Ovary (tissue), 9 donors: Measurements from ENCODE around the gene ROR2. TPM values are rescaled to one million over a fixed set of nuclear protein-coding genes. Genes with fewer than 3 reads are reported as not detected.

ENCODE experiments used
- DNase-seq, 5 donors: peaks; one replicate each; pipeline ENCODE4 v3.0.0-alpha.2; 2019 to 2020
- H3K27ac ChIP-seq, 2 donors: fragments of 200-600 bp; one replicate each; pipeline versions ENCODE4 v1.5.1 to v1.8.0; 2019 to 2022
- H3K27me3 ChIP-seq: fragments of 200-600 bp; one replicate; pipeline ENCODE4 v1.8.0; 2022
- H3K36me3 ChIP-seq: fragments of 200-600 bp; sonication (generic); one replicate; pipeline ENCODE4 v1.5.1; 2019
- H3K4me1 ChIP-seq: one replicate; pipeline ENCODE4 v1.8.1; 2013; ENCODE audit warnings: mild to moderate bottlenecking, moderate library complexity; ENCODE audit not compliant: insufficient read depth
- H3K4me3 ChIP-seq: fragments of 200-600 bp; sonication (generic); one replicate; pipeline ENCODE4 v1.5.1; 2017
- H3K9me3 ChIP-seq, 2 donors: fragments of 200-600 bp in 1 of 2; sonication (generic) in 1 of 2; one replicate each; pipeline versions ENCODE4 v1.5.1 to v1.8.1; 2013 to 2019; ENCODE audit warnings: mild to moderate bottlenecking in 1 of 2, moderate library complexity in 1 of 2
- EP300 ChIP-seq: sonication (generic); formaldehyde crosslinking; IDR thresholded peaks from one replicate; pipeline ENCODE4 v1.6.1; 2017; ENCODE audit warnings: antibody characterized with exemption
- POLR2A ChIP-seq: fragments of 450-650 bp; IDR thresholded peaks from one replicate; pipeline ENCODE4 v1.6.1; 2017; ENCODE audit warnings: antibody characterized with exemption, mild to moderate bottlenecking, moderate library complexity
- WGBS, 3 donors: extraction: QIAGEN DNeasy Blood & Tissue Kit in 1 of 3; methylation state at CpG; one replicate each; pipeline versions ENCODE4 v1.1.5 to v1.1.7; 2013 to 2017; 5-methylcytosine and 5-hydroxymethylcytosine counted together
- intact Hi-C, 4 donors: fragments of 100-400 bp; cut with DNase I; formaldehyde crosslinking; loops; one replicate each; pipeline versions ENCODE4 v1.11.0 to v1.15.1; 2022 to 2023
- polyA plus RNA-seq, 2 donors: library from polyadenylated mRNA; stranded (reverse); fragments of 200-250 nt in 1 of 2; fragments of 350-450 nt in 1 of 2; fragmentation: Illumina TruSeq in 1 of 2; extraction: RNeasy Lipid Tissue Mini Kit (QIAGEN cat#74804) in 1 of 2; gene quantifications; one replicate each; pipeline ENCODE4 v1.2.3, GENCODE V29; 2013 to 2014
- total RNA-seq, 7 donors: library from RNA; depleted of rRNA in 2 of 7; stranded (reverse); fragments of >200 nt in 2 of 7; fragmentation: NEBNext Ultra II Directional in 3 of 7; extraction: Animal tissue kit (Norgen Biotek cat#: 25700) in 3 of 7; gene quantifications; one replicate each; pipeline versions ENCODE4 v1.1.0 to v1.2.4, GENCODE V29; 2016 to 2023
- TF ChIP-seq, protein P1 (sequence below), 3 donors: fragments of 450-650 bp in 2 of 3; fragments of 200-600 bp in 1 of 3; IDR thresholded peaks; one replicate each; pipeline versions ENCODE4 v1.5.1 to v1.8.0; 2016 to 2022; ENCODE audit warnings: antibody characterized with exemption in 3 of 3, mild to moderate bottlenecking in 1 of 3
- donor health status: DM: no; HTN: no; CAD: no; lungs with moderate emphysema.
- donor health status: DM: no; HTN: no; CAD: no.
- donor health status: Bipolar disorder and iron deficiency.
- donor health status: DM: yes; HTN: yes; CAD: no.
- donor health status: DM: no; HTN: no; CAD: no.
- donor health status: DM: yes; HTN: yes; CAD: no.

ROR2 gene
- total and polyA plus RNA-seq, 9 donors = 11.4 to 35.5 (median 27.7) TPM

DNA sequence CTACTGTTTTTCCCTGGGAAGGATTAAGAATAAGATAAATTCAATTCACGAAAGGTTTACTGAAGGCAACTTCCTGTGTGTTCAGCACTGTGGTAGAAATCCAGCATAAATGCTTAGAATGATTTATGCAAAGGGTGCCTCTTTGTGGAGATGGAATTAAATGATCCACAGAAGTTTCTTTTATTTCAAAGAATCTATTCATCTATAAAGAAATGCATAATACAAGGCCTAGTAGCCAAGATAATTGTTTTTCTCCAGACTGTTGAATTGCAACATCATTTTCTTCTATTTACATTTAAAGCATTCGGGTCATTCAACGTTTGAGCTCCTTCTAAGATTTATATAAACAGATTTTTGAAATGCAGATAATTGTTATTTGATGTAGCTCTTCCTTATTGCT is 387.6 kb downstream of the ROR2 start:
- intact Hi-C loops = no loop called here
- no peak for DNase-seq
- H3K36me3 ChIP-seq = no peaks in the 10 kb centered on the region
- WGBS, 3 donors = 22 to 49% (median 32%) methylated on average over 3 of the region's 3 CpGs
- no peaks in the 10 kb centered on the region for H3K9me3 ChIP-seq
- TF ChIP-seq, protein P1, sequence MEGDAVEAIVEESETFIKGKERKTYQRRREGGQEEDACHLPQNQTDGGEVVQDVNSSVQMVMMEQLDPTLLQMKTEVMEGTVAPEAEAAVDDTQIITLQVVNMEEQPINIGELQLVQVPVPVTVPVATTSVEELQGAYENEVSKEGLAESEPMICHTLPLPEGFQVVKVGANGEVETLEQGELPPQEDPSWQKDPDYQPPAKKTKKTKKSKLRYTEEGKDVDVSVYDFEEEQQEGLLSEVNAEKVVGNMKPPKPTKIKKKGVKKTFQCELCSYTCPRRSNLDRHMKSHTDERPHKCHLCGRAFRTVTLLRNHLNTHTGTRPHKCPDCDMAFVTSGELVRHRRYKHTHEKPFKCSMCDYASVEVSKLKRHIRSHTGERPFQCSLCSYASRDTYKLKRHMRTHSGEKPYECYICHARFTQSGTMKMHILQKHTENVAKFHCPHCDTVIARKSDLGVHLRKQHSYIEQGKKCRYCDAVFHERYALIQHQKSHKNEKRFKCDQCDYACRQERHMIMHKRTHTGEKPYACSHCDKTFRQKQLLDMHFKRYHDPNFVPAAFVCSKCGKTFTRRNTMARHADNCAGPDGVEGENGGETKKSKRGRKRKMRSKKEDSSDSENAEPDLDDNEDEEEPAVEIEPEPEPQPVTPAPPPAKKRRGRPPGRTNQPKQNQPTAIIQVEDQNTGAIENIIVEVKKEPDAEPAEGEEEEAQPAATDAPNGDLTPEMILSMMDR (IDR thresholded peaks at IDR 0.05) = no peak
- TF ChIP-seq EP300 (no peak), POLR2A (no peak)
- H3K4me1 ChIP-seq = no peaks in the 10 kb centered on the region
- H3K27ac ChIP-seq = no peak overlapping the region
- H3K27me3 ChIP-seq = no peaks in the 10 kb centered on the region
- H3K4me3 ChIP-seq = no peak overlapping the region

DNA sequence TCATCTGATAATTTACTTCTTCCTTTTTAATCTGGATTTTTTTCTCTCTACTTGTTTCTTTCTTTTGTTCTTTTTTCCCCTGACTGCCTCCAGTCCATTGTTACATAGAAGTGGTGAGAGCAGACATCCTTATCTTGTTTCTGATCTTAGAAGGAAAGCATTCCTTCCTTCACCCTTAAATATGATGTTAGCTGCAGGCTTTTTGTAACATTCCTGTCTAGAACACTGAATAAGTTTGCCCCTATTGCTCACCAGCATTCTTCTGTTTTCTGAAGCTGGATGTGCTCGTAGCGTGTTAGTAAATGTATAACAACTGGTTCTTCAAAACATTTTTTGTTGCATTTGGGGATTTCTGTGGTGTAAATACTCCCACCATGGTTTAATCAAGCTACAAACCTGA is 389.7 kb downstream of the ROR2 start:
- no peaks in the 10 kb centered on the region for H3K27me3 ChIP-seq
- TF ChIP-seq EP300 (no peak), POLR2A (no peak)
- TF ChIP-seq, protein P1 (IDR thresholded peaks at IDR 0.05) = no peak
- H3K4me1 ChIP-seq = no peaks in the 10 kb centered on the region
- 55 to 78% (median 69%) methylated on average over 2 of the region's 2 CpGs for WGBS, 3 donors
- H3K27ac ChIP-seq = no peak overlapping the region
- intact Hi-C loops = no loop called here
- H3K4me3 ChIP-seq = no peak overlapping the region
- DNase-seq = no peak
- H3K36me3 ChIP-seq = no peaks in the 10 kb centered on the region
- no peaks in the 10 kb centered on the region for H3K9me3 ChIP-seq

DNA sequence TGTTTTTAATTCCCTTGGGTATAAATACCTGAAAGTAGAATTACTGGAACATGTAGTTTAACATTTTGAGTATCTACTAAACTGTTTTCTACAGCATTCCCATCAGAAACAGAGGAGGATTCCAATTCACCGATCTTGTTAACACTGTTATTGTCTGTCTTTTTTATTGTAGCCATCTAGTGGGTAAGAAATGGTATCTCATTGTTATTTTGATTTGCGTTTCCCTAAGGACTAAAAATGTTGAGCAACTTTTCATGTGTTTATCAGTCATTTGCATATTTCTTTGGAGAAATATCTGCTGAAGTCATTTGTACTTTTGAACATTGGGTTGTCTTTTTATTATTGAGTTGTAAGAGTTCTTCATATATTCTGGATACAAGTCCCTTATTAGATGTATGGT is 391.1 kb downstream of the ROR2 start:
- TF ChIP-seq, protein P1 (IDR thresholded peaks at IDR 0.05) = no peak
- TF ChIP-seq POLR2A (no peak), EP300 (no peak)
- 27 to 42% (median 28%) methylated on average over 2 of the region's 2 CpGs for WGBS, 3 donors
- Histone ChIP-seq H3K9me3 (no peaks in the 10 kb centered on the region), H3K36me3 (no peaks in the 10 kb centered on the region), H3K27me3 (no peaks in the 10 kb centered on the region), H3K4me1 (no peaks in the 10 kb centered on the region), H3K4me3 (no peak overlapping the region), H3K27ac (no peak overlapping the region)
- intact Hi-C loops = loop anchor here in 1 of 4 donors (5.0 kb wide), 1 partner anchor 642 kb away; no protein-coding TSS in a partner anchor
- no peak for DNase-seq

- H3K27ac ChIP-seq = no peak overlapping the region
- no peaks in the 10 kb centered on the region for H3K4me1 ChIP-seq
- no peak overlapping the region for H3K4me3 ChIP-seq
- no peaks in the 10 kb centered on the region for H3K27me3 ChIP-seq
- H3K9me3 ChIP-seq = no peaks in the 10 kb centered on the region
- no peaks in the 10 kb centered on the region for H3K36me3 ChIP-seq
- TF ChIP-seq POLR2A (no peak), EP300 (no peak)
- TF ChIP-seq, protein P1 (IDR thresholded peaks at IDR 0.05) = no peak
- 87 to 94% (median 92%) methylated on average over 3 of the region's 3 CpGs for WGBS, 3 donors
- no peak for DNase-seq
- intact Hi-C loops = loop anchor here in 1 of 4 donors (5.0 kb wide), 1 partner anchor 641 kb away; no protein-coding TSS in a partner anchor
Observed at GRCh38 chr9:91558395-91558794, 391.6 kb downstream of the ROR2 start.
